GM13977 (cell line): Measurements from ENCODE around the gene ARL13B.

ENCODE experiments used
- DNase-seq: peaks from one replicate; pipeline ENCODE4 v3.0.0; 2012; ENCODE audit warnings: low spot score
- in situ Hi-C: fragments of 300-500 bp; cut with MboI; formaldehyde crosslinking; loops from one replicate; pipeline ENCODE4 v1.12.0; 2022; ENCODE audit warnings: low sequenced_read_pairs, low pct_unique_long_range_greater_than_20kb, mixed read lengths, inconsistent platforms; ENCODE audit not compliant: unreplicated experiment
- TF ChIP-seq, protein P1 (sequence below): IDR thresholded peaks from 2 replicates; pipeline ENCODE4 v1.5.1; 2012; ENCODE audit warnings: mild to moderate bottlenecking, control low read depth; ENCODE audit not compliant: insufficient read depth; ENCODE audit errors: extremely low read depth, missing control alignments

ARL13B gene

DNA sequence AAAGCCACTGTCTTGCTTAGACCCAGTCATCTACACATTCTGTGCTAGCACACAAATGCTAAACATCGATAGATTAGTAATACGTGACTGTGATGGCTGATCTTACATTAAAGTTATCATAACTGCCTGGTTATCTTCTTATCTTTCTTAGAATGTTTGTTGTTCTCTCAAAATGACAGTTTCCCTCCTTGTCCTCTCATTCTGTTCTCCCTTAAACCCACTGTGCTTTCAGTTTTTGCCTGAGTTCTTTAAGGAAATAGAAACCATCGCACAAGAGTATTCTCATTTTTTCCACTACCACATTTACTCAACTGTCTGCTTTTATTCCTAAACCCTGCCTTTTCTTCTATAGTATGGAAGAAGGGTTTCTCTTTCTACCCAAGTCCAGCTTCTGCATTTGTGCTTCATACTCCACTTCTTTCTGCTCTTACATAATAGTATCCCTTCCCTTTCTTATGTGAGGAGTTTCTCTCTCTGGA is 31.3 kb downstream of the ARL13B start:
- TF ChIP-seq, protein P1, sequence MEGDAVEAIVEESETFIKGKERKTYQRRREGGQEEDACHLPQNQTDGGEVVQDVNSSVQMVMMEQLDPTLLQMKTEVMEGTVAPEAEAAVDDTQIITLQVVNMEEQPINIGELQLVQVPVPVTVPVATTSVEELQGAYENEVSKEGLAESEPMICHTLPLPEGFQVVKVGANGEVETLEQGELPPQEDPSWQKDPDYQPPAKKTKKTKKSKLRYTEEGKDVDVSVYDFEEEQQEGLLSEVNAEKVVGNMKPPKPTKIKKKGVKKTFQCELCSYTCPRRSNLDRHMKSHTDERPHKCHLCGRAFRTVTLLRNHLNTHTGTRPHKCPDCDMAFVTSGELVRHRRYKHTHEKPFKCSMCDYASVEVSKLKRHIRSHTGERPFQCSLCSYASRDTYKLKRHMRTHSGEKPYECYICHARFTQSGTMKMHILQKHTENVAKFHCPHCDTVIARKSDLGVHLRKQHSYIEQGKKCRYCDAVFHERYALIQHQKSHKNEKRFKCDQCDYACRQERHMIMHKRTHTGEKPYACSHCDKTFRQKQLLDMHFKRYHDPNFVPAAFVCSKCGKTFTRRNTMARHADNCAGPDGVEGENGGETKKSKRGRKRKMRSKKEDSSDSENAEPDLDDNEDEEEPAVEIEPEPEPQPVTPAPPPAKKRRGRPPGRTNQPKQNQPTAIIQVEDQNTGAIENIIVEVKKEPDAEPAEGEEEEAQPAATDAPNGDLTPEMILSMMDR = no peak
- in situ Hi-C loops = no loop called here
- no peak for DNase-seq

DNA sequence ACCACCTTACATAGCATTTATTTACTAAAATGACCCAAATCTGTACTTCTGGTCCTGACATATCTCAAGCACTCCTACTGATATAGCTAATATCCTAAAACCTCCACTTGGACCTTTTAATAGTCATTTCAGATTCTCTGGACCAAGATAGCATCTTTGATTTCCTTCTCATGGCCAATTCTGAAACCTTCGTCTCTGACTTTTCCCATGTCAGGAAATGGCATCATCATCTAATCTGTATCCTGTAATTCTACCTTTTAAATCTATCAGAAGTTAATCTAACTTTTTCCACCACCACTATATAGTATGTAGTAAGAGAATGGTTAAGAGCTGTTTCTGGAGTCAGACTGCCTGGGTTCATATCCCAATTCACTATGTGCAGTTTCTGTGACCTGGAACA is 32.2 kb downstream of the ARL13B start:
- no peak for DNase-seq
- in situ Hi-C loops = no loop called here
- TF ChIP-seq, protein P1 = no peak

DNA sequence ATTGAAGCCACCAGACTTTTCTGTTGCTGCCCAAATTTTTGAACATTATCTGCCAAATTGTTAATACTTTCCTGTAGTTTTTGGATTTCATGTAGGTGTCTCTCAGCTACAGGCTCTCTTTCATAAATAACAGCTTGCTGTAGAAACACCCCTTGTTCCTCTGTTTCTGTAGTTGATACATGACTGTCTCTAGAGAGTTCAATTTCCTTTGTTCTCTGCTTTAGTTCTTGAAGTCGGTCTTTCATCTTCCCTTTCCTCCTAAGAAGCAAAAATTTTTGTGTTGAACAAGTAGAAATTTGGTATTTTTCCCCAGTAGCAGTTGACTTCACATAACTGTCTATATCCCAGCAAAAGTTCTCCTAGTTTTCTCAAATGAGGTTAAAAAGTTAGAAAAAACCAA is 35.1 kb downstream of the ARL13B start:
- in situ Hi-C loops = no loop called here
- TF ChIP-seq, protein P1 = no peak
- no peak for DNase-seq

DNA sequence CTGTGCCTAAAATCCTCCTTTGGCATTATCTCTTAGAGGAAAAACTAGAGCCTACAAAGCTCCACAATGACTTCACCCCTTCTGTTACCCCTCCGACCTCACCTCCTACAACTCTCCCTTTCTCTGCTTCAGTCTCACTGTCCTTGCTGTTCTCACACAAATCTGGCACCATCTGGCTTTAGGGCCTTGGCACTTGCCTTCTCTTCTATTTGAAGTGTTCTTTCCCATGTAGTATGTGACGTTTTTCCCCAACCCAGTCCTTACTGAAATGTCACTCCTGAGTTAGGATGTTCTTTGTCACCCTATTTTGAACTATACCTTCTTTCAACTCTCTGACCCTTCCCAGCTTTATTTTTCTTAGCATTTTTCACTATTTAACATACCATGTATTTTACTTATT is 39.7 kb downstream of the ARL13B start:
- no peak for DNase-seq
- TF ChIP-seq, protein P1 = no peak
- in situ Hi-C loops = no loop called here

DNA sequence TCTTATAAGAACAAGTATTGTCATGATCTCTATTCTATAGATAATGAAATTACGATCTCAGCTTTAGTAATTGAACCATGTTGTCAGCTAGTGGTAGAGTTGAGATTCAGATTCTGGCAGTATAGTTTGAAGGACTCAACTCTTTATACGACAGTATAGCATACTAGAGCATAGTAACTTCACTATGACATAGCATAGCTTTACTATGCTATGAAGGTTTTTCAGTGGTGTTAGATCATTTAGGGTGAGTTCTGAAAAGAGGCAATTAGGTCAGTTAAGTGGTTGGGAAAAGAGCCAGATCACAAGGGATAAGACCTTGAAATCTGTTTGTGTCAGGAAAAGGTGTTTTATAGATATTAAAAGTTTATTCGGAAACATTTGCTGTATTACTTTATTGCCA is 40.3 kb downstream of the ARL13B start:
- in situ Hi-C loops = no loop called here
- TF ChIP-seq, protein P1 = no peak
- DNase-seq = no peak

DNA sequence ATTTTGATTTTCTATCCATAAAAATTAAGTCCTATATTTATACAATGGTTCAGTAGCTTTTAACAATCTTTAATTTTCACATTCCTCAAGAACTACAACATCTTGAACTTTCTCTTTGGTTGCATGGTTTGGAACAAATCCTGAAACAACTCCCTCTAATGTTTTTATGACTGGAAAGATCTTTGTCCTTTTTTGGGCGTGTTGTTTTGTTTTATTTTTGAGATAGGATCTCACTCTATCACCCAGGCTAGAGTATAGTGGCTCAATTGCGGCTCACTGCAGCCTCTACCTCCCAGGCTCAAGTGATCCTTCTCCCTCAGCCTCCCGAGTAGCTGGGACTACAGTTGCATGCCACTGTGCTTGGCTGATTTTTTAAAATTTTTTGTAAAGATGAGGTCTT is 44.4 kb downstream of the ARL13B start:
- in situ Hi-C loops = no loop called here
- TF ChIP-seq, protein P1 = no peak
- DNase-seq = no peak

DNA sequence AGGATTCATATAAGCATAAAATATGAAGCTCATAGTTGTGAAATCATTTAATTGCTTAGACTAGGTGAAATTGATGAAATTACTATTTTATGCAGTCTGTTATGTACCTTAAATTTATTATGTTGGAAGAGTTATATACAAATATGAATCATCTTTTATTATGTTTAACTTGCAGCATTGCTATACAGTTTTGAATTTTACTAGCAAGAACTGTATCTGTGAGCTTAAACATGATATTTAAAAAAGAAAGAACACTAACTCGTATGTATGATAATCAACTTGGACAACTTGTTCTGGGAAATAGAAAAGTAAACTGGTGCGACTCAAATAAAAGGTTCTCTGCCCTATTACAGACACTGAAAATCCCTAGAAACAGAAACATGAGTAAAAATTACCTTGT is 46.7 kb downstream of the ARL13B start:
- TF ChIP-seq, protein P1 = no peak
- DNase-seq = no peak
- in situ Hi-C loops = no loop called here
